IPS-NIHi7 (cell line): ENCODE results near the gene PDGFD.

ENCODE experiments used
- DNase-seq: peaks from one replicate; pipeline ENCODE4 v3.0.0; 2012; ENCODE audit warnings: mixed read lengths; ENCODE audit errors: extremely low spot score

The PDGFD gene

DNA sequence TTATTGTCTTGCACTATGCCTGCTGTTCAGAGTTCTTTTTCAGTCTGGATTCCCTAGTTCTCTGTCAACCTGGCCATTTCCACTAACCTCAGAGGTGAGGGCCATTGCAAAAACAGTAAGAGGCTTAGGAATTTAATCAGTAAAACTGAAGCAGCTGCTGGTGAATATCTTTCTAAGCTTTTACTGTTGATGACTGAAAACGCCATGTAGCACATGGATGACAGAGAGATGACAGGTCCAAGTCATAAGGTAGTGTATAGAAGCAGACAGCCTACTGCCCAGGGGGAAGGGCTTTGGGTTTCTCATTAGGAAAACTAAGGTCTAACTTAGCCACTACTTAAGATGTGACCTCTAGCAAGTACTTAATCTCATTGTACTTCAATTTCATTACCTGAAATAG is 280.1 kb downstream of the PDGFD start:
- DNase-seq = no peak

- DNase-seq = no peak
Measured at GRCh38 chr11:103883291-103883690, 280.7 kb downstream of the PDGFD start.

GRCh38 chr11:103881584-103881983 is 282.4 kb downstream of the PDGFD start:
- DNase-seq = no peak

DNA sequence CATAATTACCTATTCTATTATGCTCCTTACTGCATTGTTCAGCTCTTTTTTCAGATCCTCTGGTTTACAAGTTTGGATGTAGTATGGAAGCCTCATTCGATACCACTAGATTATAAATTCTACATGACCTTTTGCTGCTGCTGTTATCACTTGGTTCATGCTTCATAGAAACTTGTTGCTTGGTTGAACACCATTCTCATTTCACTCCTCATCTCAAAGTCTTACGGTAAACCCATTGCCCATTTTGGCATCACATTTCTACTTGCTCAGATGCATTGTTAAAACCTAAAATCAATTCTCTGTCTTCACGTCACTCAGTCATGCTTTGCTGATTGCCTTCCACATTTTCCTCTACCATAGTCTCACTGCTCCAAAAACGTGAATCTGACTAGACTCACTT is 283.0 kb downstream of the PDGFD start:
- no peak for DNase-seq

DNA sequence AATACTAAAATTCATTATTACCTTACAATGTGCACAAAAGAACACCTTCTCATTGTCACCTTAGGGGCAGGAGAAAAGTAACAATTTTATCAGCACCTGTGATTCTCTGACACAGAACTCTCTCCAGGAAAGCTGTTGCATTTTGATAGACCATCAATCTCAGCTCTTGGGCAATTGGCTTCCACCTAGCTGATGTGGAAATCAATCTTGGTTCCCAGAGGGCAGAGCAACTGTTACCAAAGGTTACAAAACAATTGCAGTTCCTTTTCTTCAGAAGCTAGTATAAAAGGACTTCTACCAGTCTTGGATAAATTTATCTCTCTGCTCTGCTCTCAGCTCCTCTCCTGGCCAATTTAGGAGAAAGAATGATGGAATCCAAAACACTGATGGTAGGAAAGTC is 285.3 kb downstream of the PDGFD start:
- no peak for DNase-seq

GRCh38 chr11:103877221-103877620 is 286.7 kb downstream of the PDGFD start:
- peak; percentile 35 for DNase-seq

DNA sequence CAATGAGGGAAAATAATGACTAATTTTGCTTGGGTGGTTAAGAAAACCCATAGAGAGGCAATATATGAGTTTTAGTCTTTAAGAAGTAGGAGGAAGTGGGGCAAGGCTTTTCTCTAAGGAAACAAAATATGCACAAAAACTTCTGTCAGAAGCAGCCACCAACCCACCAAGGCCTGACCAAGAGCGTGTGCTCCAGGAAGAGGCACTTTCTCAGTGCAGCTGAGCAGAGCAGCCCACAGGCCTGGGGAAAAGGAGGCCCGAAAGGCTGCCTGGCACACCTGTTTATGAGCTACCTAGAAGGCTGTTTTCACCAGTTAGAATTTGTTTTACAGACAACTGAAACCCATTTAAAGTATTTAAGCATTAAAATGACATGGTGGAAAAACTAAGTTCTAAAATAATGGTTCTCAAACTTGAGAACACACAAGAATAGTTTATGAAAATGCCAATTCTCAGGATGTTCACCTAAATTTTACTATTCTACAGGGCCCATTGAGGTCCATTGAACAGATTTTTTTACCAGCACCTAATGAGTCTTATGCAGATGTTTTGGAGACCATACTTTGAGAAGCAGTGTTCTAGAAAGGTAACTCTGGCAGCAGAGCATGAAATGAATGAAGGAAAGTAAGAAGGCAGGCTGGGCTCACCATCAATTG is 288.0 kb downstream of the PDGFD start:
- no peak for DNase-seq

GRCh38 chr11:103872748-103873147 is 291.2 kb downstream of the PDGFD start:
- no peak for DNase-seq

DNA sequence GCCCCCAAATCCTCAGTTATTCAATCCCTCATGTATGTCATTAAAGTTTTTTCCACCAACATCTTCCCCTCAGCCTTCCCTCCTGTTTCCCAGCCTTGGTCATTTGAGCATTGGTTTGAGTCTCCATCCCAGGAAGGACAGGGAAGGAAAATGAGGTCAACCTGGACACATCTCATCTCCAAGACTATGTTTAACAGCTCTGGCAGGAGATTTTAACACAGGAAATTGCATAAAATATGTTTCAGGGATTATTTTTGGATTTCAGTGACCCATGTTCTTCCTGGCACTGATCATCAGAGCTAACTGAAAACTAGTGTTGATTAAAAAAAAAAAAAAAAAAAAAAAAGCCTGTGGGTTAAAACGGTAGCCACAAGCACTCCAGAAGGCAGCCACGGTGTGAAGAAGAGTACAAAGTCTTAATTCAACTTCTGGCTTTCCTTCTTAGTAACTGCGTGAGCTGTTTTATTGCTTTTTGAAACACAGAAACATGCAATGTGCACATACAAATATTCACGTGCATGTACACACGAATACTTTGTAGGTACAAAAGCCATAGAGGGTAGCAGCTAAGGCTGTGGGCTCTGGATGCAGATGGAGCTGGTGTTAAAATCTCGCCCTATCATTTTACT is 291.9 kb downstream of the PDGFD start:
- DNase-seq = no peak

DNA sequence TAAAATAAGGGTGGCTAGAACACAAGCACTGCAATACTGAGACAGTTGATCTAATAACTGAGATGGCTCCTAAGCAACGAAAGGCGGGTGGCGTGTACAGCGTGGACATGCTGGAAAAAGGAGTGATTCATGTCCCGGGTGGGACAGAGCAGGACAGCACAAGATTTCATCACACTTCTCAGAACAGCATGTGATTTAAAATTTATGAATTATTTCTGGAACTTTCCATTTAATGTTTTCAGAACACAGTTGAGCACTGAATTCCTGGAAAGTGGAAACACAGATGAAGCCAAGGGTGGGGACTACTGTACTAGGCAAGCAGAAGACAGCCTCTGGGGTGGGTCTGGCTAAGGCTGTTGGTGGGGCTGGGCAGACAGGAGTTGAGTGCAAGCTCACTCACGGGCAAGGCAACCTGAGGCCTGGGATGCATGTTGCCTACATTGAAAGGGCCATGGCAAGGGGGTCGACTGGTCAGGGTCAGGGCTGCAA is 293.1 kb downstream of the PDGFD start:
- no peak for DNase-seq

GRCh38 chr11:103867481-103867880 is 296.5 kb downstream of the PDGFD start:
- DNase-seq = no peak

DNA sequence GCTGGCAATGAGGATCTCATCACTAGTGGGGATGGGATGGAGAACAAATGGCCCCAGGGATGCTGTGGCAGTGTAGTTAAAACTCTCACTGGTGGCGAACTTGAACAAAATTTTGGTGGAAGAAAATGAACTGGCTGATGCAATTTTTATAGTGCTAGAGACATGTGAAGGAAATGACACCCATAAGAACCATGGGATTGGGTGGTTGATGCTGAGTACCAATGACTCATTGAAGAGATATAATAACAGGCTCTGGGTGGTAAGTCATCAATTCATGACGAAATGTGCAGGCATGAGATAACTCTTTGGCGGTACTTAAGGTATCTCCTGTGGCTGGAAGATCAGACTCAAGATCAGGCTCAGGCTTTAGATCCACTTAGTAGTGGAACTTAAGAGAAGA is 300.4 kb downstream of the PDGFD start:
- DNase-seq = no peak

DNA sequence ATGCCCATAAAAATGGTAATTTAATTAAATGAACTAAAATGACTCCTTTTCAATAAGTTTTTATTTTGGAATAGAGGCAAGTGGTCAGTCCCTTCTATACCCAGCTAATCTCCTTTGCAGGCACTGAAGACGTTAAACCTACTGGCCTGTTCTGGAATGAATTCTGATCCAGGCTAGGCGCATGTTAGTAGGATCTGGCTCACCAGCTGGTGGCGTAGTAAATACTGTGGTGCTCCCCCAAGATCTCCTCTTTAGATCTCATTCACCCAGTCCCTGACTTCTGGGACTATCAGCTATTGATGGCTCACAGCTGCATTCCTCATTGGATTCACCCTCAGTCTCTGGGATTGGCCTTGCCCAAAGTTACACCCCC is 301.2 kb downstream of the PDGFD start:
- DNase-seq = peak; percentile 59

DNA sequence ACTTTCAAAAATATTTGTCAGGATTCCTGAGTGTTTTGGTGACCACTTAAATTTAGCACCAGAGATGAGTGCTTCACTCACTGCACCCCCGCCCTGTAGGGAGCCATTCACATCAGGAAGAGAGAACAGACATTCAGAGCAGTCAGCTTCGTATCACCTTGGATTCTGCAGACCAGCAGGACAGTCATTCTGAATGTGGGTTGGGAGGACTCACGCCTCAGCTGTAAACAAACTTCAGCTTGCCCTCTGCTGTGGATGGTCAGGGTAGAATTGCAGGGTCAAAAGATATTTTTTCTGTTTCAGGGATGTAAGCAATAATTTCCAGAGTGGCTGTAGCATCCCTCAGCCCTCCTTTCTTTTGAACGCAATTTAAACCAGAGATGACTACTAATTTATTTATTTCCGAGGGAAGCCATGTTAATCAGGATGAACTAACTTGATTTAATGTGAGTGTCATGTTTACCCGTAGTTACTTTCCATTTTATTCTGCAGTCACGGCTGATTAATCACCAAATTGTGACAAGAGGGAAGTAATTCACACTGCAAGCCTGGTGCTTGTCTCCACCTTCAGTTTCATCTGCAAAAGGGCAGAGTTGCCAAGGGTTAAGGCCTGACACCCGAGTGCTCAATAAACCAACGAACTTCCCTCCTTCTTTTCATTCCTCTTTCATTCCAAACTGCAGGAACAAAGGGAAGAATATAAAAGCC is 301.7 kb downstream of the PDGFD start:
- DNase-seq = peak; percentile 24
